Tibial artery (tissue), 4 donors: ENCODE data around the gene SYMPK.

ENCODE experiments used
- DNase-seq, 2 donors: peaks; one replicate each; pipeline ENCODE4 v3.0.0-alpha.2; 2019
- H3K27ac ChIP-seq, 2 donors: fragments of 200-600 bp; sonication (generic) in 1 of 2; 1 replicate in 1 of 2; 2 replicates in 1 of 2; pipeline ENCODE4 v1.5.1; 2018 to 2019; ENCODE audit warnings: mild to moderate bottlenecking in 1 of 2
- H3K27me3 ChIP-seq, 2 donors: fragments of 200-600 bp; sonication (generic) in 1 of 2; one replicate each; pipeline versions ENCODE4 v1.5.1 to v1.6.0; 2016 to 2019
- H3K36me3 ChIP-seq, 3 donors: fragments of 200-600 bp; sonication (generic) in 2 of 3; one replicate each; pipeline ENCODE4 v1.5.1; 2016 to 2019; ENCODE audit warnings: mild to moderate bottlenecking in 2 of 3
- H3K4me1 ChIP-seq, 4 donors: fragments of 200-600 bp; sonication (generic) in 2 of 4; 1 replicate in 3 of 4; 2 replicates in 1 of 4; pipeline ENCODE4 v1.5.1; 2016 to 2019
- H3K4me3 ChIP-seq, 2 donors: fragments of 200-600 bp; sonication (generic) in 1 of 2; 1 replicate in 1 of 2; 2 replicates in 1 of 2; pipeline ENCODE4 v1.5.1; 2018 to 2019; ENCODE audit warnings: mild to moderate bottlenecking in 2 of 2
- H3K9me3 ChIP-seq, 3 donors: fragments of 200-600 bp; sonication (generic) in 1 of 3; one replicate each; pipeline ENCODE4 v1.5.1; 2016 to 2019
- intact Hi-C: fragments of 100-400 bp; cut with DNase I; formaldehyde crosslinking; loops from one replicate; pipeline ENCODE4 v1.15.0; 2023; ENCODE audit warnings: low total_unique reads
- TF ChIP-seq, protein P1 (sequence below), 2 experiments: fragments of 200-600 bp in 1 of 2; fragments of 450-650 bp in 1 of 2; IDR thresholded peaks; one replicate each; pipeline ENCODE4 v1.5.1; 2017 to 2019; ENCODE audit warnings: antibody characterized with exemption in 2 of 2, mild to moderate bottlenecking in 1 of 2, moderate library complexity in 1 of 2

Gene SYMPK

DNA sequence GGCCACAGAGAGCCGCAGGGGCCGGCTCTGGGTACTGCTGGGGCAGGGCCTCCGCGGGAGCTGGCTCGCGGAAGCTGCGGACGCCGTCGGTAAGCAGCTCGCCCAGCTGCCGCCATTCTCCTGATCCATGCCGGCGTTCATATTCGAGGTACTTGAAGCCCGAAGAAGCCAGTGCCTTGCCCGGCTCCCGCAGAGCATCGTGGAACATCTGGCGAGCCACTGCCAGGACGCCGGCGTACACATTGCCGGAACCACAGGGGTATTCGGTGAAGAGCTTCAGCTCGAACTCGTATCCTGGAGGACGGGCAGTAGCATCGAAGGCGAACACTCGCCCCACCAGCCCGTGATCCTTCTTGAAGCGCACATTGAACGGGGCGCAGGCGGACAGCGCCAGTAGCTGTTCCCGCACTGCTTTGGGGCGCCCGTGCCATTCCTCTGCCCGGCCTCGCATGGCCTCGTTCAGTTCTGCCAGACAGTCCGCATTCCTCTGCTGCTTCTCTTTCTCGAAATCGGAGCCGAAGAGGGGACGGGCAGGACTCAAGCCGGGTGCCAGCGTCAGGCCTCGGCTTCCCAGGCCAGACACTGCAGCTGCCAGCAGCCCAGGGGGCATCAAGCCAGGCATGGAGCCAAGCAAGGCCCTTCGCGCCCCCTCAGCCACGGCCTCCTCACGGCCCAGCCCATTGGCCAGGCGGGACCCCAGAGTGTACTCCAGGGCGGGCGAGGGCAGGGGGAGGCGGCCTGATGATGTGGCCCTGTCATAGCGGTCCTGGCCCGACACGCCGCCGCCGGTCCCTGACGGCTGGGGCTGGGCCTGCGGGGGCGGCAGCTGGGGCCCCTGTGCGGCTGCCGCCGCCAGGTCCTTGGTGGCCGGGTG, 22.0 kb upstream of the SYMPK start:
- Histone ChIP-seq H3K4me3 (peak overlapping the region; percentile 75 to 90), H3K27me3 (no peaks in the 10 kb centered on the region), H3K36me3 (peaks cover 5 to 15% (median 14%) of the 10 kb centered on the region in 3 donors), H3K4me1 (peaks cover 3 to 45% (median 38%) of the 10 kb centered on the region in 4 donors), H3K9me3 (no peaks in the 10 kb centered on the region), H3K27ac (peak overlapping the region; percentile 81 to 84)
- no peak for DNase-seq
- intact Hi-C loops: loop anchor here (5.0 to 10.0 kb wide), 2 partner anchors 68 to 130 kb away; partner anchors contain the start of gene RSPH6A
- TF ChIP-seq, protein P1, sequence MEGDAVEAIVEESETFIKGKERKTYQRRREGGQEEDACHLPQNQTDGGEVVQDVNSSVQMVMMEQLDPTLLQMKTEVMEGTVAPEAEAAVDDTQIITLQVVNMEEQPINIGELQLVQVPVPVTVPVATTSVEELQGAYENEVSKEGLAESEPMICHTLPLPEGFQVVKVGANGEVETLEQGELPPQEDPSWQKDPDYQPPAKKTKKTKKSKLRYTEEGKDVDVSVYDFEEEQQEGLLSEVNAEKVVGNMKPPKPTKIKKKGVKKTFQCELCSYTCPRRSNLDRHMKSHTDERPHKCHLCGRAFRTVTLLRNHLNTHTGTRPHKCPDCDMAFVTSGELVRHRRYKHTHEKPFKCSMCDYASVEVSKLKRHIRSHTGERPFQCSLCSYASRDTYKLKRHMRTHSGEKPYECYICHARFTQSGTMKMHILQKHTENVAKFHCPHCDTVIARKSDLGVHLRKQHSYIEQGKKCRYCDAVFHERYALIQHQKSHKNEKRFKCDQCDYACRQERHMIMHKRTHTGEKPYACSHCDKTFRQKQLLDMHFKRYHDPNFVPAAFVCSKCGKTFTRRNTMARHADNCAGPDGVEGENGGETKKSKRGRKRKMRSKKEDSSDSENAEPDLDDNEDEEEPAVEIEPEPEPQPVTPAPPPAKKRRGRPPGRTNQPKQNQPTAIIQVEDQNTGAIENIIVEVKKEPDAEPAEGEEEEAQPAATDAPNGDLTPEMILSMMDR (IDR thresholded peaks at IDR 0.05): no peak

GRCh38 chr19:45883881-45884681, 21.1 kb upstream of the SYMPK start:
- TF ChIP-seq, protein P1 (IDR thresholded peaks at IDR 0.05): no peak
- peak overlapping the region in 1 of 2 donors; percentile 90 for H3K4me3 ChIP-seq
- peaks cover 5 to 14% (median 13%) of the 10 kb centered on the region in 3 donors for H3K36me3 ChIP-seq
- no peak overlapping the region for H3K27ac ChIP-seq
- DNase-seq: no peak
- no peaks in the 10 kb centered on the region for H3K9me3 ChIP-seq
- no peaks in the 10 kb centered on the region for H3K27me3 ChIP-seq
- peaks cover 3 to 45% (median 38%) of the 10 kb centered on the region in 4 donors for H3K4me1 ChIP-seq
- intact Hi-C loops: loop anchor here (5.0 to 10.0 kb wide), 2 partner anchors 67 to 131 kb away; partner anchors contain the start of gene RSPH6A

GRCh38 chr19:45883586-45883880, 20.6 kb upstream of the SYMPK start:
- Histone ChIP-seq H3K9me3 (no peaks in the 10 kb centered on the region), H3K4me3 (peak overlapping the region in 1 of 2 donors; percentile 90), H3K27me3 (no peaks in the 10 kb centered on the region), H3K4me1 (peaks cover 3 to 49% (median 38%) of the 10 kb centered on the region in 4 donors), H3K27ac (no peak overlapping the region), H3K36me3 (peaks cover 5 to 14% (median 13%) of the 10 kb centered on the region in 3 donors)
- no peak for DNase-seq
- intact Hi-C loops: loop anchor here (5.0 to 10.0 kb wide), 2 partner anchors 66 to 131 kb away; partner anchors contain the start of gene RSPH6A
- TF ChIP-seq, protein P1 (IDR thresholded peaks at IDR 0.05): no peak

DNA sequence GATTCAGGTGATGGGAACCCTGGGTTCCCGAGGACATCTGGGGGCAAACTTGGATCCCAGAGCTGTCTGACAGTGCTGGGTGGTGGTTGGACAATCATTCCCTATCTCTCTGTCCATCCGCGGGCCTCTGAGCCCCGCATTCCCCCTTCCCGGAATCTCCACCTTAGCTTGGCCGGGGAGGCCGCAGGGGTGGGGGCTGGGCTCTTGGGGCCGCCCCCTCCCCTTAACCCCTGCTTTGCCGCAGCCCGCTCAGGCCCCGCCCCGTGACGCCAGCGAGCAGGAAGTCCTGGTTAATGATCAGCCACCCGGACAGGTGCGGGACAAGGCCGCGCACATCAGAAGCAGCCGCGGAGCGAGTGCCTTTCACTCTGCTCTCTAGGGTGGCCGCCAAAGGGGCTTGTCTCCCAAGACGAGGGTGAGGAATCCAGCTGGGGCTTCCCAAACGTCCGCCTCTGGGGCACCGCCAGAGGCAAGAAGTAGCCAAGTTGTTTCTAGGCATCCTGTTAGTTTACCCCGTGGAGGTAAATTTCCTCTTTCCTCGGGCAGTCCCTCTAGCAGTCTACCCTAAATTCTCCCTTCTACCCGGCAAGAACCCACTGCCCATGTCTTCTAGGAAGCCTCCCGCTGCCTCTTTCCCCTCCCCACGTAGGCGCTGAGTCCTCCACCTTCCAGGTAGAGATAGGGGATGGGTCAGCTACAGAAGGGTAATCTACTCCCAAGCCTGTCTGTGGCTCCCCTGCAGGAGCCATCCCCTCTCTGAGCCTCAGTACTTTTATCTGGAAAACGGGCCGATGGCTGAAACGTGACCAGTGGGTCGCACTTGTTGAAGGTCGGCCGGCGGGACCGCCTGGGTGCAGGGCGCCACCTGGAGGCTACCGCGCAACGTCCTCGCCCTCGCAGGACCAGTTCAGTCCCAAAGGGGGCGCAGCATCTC, 20.0 kb upstream of the SYMPK start:
- no peaks in the 10 kb centered on the region for H3K9me3 ChIP-seq
- peak overlapping the region in 1 of 2 donors; percentile 90 for H3K4me3 ChIP-seq
- TF ChIP-seq, protein P1 (IDR thresholded peaks at IDR 0.05): peak; percentile 76 to 87
- DNase-seq: peak; percentile 78 to 85
- intact Hi-C loops: loop anchor here (5.0 to 10.0 kb wide), 2 partner anchors 66 to 132 kb away; partner anchors contain the start of gene RSPH6A
- peaks cover 3 to 51% (median 38%) of the 10 kb centered on the region in 4 donors for H3K4me1 ChIP-seq
- H3K27me3 ChIP-seq: no peaks in the 10 kb centered on the region
- peaks cover 5 to 14% (median 13%) of the 10 kb centered on the region in 3 donors for H3K36me3 ChIP-seq
- H3K27ac ChIP-seq: no peak overlapping the region
